GM19455 (cell line): Measurements from ENCODE around the gene C19orf81.

ENCODE experiments used
- ATAC-seq: cut with Tn5 transposase; IDR thresholded peaks from one replicate; pipeline ENCODE4 v1.9.1; 2021; ENCODE audit not compliant: unreplicated experiment

Gene C19orf81

DNA sequence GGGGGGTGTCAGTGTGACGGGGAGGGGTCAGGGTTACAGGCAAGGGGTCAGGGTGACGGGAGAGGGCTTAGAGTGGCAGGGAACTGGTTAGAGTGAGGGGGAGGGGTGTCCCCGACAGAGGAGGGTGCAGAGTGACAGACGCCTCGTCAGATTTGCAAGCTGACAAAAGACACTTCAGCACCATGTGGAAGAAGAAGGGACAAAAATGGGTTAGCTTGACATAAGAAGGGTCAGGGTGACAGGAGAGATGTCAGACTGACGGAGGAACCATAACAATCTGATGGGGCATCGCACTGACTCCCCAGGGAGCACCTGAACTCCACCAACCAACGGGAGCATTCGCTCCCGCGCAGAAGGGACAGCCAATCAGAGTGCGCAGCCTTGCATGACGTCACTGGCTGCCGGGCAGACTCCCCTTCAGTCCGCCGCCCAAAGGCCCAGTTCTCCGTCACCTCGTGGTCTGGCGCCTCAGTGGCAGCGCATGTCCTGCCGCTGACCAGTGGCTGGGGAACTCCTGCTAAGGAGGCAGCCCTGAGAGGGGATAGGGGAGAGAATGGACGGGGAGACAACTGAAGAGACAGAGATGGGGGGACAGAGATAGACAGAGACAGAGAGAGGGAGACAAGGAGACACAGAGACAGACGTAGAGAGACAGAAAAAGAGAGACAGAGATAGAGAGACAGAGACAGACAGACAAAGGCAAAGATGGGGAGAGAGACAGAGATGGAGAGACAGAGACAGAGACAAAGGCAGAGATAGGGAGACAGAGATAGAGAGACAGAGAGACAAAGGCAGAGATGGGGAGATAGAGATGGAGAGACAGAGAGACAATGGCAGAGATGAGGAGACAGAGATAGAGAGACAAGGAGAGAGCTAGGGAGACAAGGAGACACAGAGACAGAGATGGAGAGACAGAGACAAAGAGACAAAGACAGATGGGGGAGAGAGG lies 30.2 kb downstream of the C19orf81 start:
- ATAC-seq, result no peak

DNA sequence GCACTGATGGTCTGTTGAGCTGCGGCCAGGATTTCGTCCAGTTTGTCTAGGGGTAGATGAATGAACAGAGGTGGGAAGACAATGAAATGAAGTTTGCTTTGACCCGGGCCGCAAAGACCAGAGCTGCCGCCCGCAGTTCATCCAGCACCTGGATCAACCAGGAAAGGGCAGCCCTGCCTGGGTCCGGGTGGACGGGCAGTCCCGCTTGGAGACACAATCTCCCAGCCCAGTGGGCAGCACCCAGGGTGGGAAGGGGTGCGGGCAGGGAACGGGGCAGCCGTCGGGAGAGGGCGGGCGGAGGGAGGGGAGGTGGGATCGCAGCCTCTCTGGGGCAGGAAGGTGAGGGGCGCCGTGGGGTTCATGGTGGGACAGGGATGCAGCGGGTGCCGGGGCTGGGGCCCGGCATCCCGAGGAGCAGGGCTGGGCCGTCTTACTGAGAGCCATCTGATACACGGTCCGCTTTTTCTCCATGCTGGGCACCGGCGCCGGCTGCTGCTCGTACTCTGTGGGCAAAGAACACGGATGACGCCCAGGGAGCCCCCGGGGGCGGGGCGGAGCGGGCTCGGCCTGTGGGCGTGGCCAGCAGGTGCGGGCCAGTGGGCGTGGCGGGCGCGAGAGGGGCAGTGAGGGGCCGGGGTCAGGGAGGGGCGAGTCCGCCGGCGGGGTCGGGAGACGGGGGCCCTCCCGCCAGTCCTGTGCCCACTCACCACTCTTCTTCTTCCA lies 37.2 kb downstream of the C19orf81 start:
- ATAC-seq, result no peak

DNA sequence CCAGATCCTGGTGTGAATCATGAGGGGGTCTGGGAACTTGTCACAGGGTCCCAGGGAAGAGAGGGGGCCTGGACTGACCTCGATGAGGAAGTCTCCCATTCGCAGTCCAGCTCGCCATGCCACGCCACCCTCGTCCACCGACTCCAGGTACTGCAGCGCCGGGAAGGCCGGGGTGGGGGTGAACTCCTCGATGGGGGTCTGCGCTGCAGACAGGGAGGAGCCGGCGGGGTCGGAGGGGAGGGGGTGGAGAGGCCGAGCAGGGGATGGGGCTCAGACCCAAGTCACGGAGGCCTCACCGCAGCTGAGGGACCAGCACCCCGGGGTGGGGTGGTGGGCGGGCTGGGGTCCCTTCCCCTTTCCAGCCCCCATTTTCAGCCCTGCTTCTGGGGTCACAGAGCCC lies 39.5 kb downstream of the C19orf81 start:
- no peak for ATAC-seq

DNA sequence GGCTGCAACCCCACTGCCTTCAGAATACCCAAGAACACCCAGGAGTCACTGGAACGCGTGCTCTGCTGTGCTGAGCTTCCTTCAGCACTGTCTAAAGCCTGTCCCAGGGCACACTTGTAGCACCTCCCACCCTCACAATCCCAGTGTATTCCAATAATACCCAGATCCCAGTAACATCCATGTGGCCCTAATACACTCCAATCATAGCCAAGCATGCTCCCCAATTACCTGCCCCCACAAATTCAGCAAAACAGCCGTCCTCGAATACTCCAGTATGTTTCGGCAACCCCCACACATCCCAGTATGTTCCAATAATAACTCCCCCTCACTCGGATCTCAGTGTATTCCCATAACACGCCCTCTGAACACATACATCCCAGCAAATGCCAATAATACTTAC lies 41.2 kb downstream of the C19orf81 start:
- ATAC-seq, result no peak

DNA sequence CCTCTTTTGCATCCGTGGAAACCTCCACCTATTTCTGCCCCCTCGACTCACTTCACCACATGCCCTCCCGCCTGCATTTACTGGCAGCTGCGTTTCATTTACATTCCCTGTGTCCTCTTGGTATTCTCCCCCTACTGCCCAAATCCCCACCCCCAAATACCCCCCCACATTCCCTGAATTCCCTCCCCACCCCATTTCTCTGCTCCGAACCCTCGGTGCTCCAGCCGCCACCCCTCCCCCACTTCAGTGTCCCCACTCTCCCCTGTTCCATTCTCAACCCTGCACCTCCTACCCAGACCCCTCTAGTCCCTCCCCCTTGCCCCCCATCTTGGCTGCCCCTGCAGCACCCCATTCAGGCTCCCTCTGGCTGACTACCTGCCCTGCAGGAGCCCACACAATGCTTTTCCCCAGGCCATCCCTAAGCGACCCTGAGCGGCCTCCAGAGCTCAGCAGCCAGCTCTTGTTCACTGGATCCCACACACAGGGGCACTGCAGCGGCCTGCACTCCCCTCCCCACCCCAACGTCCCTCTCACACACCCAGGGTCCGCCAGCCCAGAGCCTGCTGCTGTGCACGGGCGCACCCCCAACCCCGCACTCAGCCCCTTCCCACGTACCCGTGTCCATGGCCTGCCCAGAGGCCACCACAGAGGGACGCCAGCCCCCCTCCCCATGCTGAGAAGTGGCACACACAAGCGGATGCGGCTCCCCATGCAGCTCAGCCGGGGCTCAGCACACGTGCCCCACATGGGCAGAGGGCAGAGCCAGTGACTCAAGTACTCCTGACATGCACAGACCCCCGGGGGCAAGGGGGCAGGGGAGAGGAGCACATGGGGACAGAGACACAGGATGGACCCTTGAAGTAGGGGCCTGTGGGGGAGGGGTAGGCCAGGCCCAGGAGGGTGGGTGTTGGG lies 44.1 kb downstream of the C19orf81 start:
- no peak for ATAC-seq

GRCh38 chr19:50694815-50695145 lies 45.5 kb downstream of the C19orf81 start:
- ATAC-seq, result no peak

GRCh38 chr19:50695251-50696093 lies 46.2 kb downstream of the C19orf81 start:
- no peak for ATAC-seq

- ATAC-seq, result no peak
Measured at GRCh38 chr19:50696094-50696483, 46.8 kb downstream of the C19orf81 start.

- ATAC-seq, result no peak
Measured at GRCh38 chr19:50697414-50698124, 48.3 kb downstream of the C19orf81 start.

DNA sequence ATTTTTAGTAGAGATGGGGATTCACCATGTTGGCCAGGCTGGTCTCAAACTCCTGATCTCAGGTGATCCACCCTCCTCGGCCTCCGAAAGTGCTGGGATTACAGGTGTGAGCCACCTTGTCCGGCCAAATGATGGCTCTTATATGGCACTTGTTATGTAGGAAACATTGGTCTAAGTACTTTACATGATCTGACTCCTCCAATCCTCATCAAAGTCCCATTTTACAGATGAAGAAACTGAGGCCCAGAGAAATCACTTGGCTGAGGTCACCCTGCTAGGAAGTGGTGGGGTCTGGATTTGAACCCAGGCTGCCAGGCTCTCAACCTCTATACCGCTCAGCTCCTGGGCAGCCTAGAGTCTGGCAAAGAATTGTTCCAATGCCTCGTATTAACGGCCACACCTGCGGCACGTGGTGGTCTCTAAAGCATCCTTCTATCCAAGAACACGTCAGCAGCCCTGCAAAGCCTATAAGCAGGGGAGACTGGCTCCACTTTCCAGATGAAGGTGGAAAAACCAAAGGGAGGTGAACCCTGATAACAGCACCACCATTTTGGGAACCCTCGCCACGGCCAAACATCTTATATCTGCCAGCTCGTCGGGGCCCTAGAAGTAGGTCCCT lies 52.2 kb downstream of the C19orf81 start:
- no peak for ATAC-seq

DNA sequence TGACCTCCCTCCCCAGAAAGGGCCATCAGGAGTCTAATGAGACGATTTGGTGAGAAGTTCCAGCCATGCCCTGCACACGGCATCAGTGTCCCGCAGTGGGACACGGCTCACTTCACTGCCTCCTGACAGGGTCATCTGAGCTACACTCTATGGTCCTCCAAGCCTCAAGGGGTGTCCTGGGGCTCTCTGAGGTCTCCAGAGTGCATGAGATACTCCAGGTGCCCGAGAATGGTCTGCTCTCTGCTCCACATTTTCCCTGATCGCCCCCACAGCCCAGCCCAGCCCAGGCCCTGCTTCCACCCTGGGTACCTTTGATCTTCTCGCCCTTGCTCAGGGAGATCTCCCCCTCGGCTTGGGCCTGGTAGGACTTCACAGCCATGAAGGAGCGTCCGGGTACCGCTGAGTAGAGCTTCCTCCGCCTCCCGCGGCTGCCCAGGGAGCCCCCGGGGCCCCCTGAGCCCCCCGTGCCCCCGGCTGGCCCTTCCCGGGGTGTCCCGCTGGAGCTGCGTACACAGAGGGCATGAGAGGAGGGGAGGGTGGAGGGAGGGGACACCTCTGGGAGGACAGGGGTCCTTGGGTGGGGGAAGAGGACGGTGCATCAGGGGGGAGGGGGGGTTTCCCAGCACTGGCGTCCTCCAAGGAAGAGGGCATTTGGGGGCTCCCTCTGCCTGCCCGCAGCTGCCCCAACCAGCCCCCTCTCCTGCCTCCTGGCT lies 53.1 kb downstream of the C19orf81 start:
- ATAC-seq, result no peak

DNA sequence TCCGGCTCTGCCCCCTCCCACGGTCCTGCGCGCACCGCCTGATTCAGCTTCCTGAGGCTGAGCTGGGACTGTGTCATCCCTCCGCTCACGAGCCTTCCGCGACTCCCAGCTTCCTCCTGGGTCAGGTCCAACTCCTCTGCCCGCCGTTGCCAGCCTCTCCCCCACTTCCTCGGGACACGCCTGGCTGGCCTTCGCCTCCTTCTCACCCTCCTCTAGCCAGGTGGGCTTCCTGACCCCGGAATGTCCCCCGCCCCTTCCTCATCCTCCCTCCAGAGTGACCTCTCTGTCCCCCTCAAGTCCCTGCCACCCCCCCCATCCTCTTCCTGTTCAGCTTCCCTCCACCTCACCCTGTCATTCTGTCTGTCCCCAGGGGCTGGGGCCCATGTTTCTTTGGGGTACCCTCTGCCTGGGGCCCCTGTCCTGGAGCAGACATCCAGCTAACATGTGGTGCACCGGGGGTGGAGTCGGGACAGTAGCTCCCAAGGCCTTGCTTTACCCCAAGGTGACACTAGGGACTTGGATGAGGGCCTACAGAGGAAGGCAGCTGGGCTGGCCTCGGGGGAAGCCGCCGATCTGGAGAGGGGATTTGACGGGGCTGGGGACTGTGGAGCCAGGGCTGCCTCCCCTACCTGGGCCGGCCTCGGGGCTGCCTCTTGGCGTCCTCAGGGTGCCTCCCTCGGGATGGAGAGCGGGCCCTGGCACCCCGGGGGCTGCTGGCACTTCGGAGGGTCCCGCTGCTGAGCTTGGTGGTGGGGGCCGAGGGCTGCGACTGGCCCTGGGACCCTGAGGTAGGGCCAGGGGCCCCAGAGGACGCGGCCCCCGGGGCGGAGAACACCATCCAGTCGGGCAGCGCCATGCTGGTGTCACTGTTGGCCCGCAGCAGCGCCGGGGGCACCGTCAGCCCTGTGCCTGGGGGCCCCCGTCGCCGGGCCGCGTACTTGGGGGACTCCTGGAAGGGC lies 53.9 kb downstream of the C19orf81 start:
- ATAC-seq, result no peak

DNA sequence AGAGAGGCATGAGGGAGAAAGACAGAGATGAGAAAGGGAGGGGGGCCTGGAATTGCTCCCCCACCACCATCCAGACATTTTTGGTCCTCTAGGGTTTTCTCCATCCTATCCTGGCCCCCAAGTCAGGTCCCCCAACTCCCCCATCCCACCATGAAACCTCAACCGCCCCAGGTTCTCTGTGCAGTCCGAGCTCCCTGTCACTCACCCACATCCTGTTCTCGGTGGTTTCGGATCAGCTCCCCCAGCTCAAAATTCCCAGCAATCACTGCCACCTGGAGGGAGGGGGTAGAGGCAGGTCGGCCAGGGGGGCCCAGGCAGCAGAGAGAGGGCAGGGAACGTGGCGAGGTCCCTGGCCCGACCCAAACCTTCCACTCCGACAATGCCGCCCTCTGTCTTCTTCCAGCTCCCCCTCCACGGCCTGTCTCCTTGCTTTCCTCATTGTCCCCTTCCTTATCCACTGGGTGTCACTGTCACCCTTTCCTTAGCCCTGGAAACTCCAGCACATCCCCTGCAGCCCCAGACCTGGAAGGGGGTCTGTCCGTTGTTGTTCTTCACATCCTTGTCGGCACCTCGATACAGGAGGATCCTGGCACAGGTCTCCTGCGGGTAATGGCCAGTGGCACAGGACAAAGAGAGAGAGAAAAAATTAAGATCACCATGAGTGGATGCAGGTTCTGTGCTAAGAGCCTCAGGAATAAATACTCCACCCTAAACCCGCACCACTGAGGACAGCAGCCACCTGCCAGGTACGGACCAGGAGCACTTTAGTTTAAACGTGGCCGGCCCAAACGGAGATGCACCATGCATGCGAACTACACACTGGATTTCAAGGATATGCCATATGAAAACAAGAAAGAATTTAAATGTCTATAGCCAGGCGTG lies 54.9 kb downstream of the C19orf81 start:
- ATAC-seq, result no peak

- ATAC-seq, result no peak
Measured at GRCh38 chr19:50705422-50706019, 56.3 kb downstream of the C19orf81 start.

DNA sequence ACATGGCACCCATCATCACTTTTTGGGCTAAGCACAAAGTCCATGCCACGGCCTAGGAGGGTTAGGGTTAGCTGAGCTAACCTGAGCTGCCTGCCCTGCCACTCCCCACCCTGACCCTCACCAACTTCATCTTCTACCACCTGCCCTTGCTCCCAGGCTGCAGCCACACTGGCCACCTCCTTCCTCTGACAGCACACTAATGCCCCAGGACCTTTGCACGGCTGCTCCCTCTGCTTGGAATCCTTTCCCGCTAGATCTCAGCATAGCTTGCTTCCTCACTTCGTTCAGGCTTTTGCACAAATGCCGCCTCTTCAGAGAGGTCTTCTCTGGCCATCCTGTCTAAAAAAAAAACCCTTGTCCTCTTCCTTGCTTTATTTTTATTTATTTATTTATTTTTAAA lies 57.1 kb downstream of the C19orf81 start:
- no peak for ATAC-seq

DNA sequence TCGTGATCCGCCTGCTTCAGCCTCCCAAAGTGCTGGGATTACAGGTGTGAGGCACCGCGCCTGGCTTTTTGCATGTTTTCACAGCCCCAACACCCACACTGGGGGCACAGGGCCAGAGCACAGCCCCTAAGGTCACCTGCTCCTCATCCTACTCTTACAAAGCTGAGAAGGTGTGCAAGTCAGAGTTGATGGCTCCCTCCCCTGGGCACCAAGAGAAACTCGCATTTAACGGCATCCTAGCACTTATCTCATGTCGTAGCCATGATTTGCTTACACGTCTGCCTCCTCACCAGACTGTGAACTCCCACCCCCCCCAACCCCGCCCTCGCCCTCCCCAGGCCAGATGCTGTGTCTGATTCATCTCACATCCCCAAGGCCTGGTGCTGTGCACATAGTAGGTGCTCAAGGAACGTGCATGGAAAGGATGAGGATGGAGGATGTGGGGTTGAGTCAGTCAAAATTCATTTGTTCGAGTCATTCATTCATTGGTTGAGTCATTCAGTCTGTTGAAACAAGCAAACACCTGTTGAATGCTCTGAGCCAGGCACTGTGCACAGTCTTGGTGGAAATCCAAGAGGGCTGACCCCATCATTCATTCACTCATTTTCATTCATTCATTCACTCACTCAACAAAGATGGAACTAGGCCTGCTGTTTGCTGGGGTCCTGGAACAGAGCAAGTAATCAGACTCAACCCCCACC lies 59.1 kb downstream of the C19orf81 start:
- ATAC-seq, result no peak
